Right lobe of liver (tissue), 6 donors: Measurements from ENCODE around the gene KRTAP12-2. TPM values are rescaled to one million over a fixed set of nuclear protein-coding genes. Genes with fewer than 3 reads are reported as not detected.

Source experiments
- ATAC-seq, 4 donors: fragments of 200-7000 bp; cut with Tn5 transposase; one replicate each; pipeline ENCODE4 v1.9.1; 2020; ENCODE audit warnings: mild to moderate bottlenecking in 4 of 4, moderate library complexity in 4 of 4
- DNase-seq, 3 donors: peaks; one replicate each; pipeline ENCODE4 v3.0.0-alpha.2; 2020
- H3K27ac ChIP-seq, 3 donors: fragments of 200-600 bp; one replicate each; pipeline ENCODE4 v1.8.0; 2022
- H3K27me3 ChIP-seq, 2 donors: fragments of 200-600 bp; one replicate each; pipeline ENCODE4 v1.8.0; 2022
- H3K36me3 ChIP-seq, 4 donors: fragments of 200-600 bp; sonication (generic) in 1 of 4; one replicate each; pipeline versions ENCODE4 v1.5.1 to v1.8.0; 2017 to 2022; ENCODE audit warnings: control low read depth in 1 of 4
- H3K4me1 ChIP-seq, 4 donors: fragments of 200-600 bp; sonication (generic) in 1 of 4; one replicate each; pipeline versions ENCODE4 v1.5.1 to v1.8.0; 2017 to 2022; ENCODE audit warnings: control low read depth in 1 of 4
- H3K4me3 ChIP-seq, 3 donors: fragments of 200-600 bp; one replicate each; pipeline ENCODE4 v1.8.0; 2022
- H3K9me3 ChIP-seq, 4 donors: fragments of 200-600 bp; sonication (generic) in 1 of 4; one replicate each; pipeline versions ENCODE4 v1.5.1 to v1.8.0; 2017 to 2022; ENCODE audit warnings: control low read depth in 1 of 4
- POLR2A ChIP-seq: fragments of 450-650 bp; IDR thresholded peaks from one replicate; pipeline ENCODE4 v1.6.1; 2017; ENCODE audit warnings: antibody characterized with exemption, mild to moderate bottlenecking
- WGBS: methylation state at CpG from one replicate; pipeline ENCODE4 v1.1.6; 2018; ENCODE audit warnings: low coverage, low lambda C conversion rate; ENCODE audit not compliant: insufficient coverage; ENCODE audit errors: missing lambda C conversion rate; 5-methylcytosine and 5-hydroxymethylcytosine counted together
- intact Hi-C, 2 donors: fragments of 100-400 bp; cut with DNase I; formaldehyde crosslinking; loops; one replicate each; pipeline versions ENCODE4 v1.11.2 to v1.14.1; 2022
- total RNA-seq, 6 experiments: library from RNA; depleted of rRNA in 2 of 6; stranded (reverse); fragments of >200 nt in 2 of 6; fragmentation: NEBNext Ultra II Directional in 3 of 6; extraction: Animal tissue kit (Norgen Biotek cat#: 25700) in 3 of 6; gene quantifications; one replicate each; pipeline versions ENCODE4 v1.1.0 to v1.2.4, GENCODE V29; 2016 to 2023
- TF ChIP-seq, protein P1 (sequence below), 4 donors: fragments of 200-600 bp in 3 of 4; fragments of 450-650 bp in 1 of 4; IDR thresholded peaks; one replicate each; pipeline versions ENCODE4 v1.5.1 to v1.8.0; 2016 to 2022; ENCODE audit warnings: antibody characterized with exemption in 4 of 4, mild to moderate bottlenecking in 2 of 4
- donor health status: DM: no; HTN: yes; CAD: no.
- donor health status: DM: no; HTN: no; CAD: no.
- donor health status: DM: no; HTN: no; CAD: no.
- donor health status: DM: no; HTN: yes; CAD: no.
- donor health status: DM: no; HTN: yes; CAD: no.

KRTAP12-2 gene
- total RNA-seq, 6 experiments from 2014 or later, result not detected

DNA sequence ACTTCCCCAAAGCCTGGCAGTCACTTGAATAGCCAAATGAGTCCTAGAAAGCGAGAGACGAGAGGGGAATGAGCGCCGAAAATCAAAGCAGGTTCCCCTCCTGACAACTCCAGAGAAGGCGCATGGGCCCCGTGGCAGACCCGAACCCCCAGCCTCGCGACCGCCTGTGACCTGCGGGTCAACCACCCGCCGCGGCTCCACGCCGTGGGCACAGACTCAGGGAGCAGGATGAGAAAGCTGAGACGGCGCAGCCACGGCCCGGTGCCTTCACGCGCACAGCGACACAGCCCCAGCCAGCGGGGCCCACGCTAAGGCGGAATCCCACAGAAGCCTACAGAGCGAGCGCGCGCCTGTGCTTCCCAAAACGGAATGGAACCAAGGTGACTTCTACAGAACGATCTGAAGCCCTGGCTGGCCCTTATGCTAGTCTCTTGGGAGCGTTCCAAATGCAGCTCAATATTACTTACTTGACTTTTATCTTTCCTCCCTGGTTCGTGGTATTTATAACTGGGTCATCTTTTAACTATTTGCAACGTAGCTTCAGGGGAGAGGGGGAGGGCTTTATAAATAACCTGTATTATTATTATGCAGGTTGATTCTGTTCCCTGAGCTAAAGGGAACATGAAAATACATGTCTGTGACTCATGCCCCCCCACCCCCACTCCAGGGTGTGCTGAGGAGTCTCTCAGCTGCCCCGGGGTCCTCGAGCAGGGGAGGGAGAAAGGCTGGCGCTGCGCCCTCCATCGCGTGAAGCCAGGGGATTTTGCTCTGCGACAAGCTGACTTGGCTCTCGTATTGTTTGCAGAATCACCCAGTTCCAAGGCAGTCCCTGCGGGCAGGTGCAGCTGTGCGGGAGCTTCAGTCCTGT, 42.9 kb upstream of the KRTAP12-2 start:
- H3K27me3 ChIP-seq, result peaks cover 24 to 34% of the 10 kb centered on the region in 2 donors

DNA sequence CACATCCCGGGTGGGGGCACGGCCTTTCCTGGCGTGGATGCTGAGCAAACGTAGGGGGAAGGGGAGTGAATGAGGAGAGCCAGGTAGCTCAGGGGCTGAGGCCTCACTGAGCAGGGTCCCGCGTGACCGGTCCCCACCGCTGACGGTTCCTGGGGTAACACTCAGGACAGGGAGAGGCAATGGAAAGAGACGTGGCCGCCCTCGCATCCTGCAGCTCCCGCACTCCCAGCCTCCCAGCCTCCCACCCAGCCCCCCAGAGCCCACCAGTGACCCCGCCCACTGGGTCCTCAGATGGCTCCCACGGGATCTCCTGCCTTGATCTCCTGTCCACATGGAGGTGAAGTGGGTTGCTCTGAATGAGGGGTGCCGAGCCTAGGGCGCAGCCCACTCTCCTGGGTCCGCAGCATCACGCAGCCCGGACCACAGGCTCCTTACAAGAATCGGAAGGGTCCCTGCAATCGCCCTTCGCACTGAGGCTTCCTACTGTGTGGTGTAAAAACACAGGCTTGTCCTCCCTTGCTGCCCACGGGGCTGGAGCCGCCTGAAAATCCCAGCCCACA, 42.2 kb upstream of the KRTAP12-2 start:
- peaks cover 0 to 3% (median 0%) of the 10 kb centered on the region in 4 donors for H3K4me1 ChIP-seq
- H3K36me3 ChIP-seq, result no peaks in the 10 kb centered on the region
- ATAC-seq (no peak), DNase-seq (peak in 2 of 3 donors; percentile 39)
- intact Hi-C loops, result no loop called here
- peaks cover 24 to 34% of the 10 kb centered on the region in 2 donors for H3K27me3 ChIP-seq
- TF ChIP-seq, protein P1, sequence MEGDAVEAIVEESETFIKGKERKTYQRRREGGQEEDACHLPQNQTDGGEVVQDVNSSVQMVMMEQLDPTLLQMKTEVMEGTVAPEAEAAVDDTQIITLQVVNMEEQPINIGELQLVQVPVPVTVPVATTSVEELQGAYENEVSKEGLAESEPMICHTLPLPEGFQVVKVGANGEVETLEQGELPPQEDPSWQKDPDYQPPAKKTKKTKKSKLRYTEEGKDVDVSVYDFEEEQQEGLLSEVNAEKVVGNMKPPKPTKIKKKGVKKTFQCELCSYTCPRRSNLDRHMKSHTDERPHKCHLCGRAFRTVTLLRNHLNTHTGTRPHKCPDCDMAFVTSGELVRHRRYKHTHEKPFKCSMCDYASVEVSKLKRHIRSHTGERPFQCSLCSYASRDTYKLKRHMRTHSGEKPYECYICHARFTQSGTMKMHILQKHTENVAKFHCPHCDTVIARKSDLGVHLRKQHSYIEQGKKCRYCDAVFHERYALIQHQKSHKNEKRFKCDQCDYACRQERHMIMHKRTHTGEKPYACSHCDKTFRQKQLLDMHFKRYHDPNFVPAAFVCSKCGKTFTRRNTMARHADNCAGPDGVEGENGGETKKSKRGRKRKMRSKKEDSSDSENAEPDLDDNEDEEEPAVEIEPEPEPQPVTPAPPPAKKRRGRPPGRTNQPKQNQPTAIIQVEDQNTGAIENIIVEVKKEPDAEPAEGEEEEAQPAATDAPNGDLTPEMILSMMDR (IDR thresholded peaks at IDR 0.05), result no peak
- TF ChIP-seq POLR2A, result no peak
- H3K4me3 ChIP-seq, result no peak overlapping the region
- no peak overlapping the region for H3K27ac ChIP-seq
- H3K9me3 ChIP-seq, result no peaks in the 10 kb centered on the region
- WGBS, result 0% methylated on average over 8 of the region's 25 CpGs

More for the DNA sequence above, 42.9 kb upstream of the KRTAP12-2 start:
- no peak for TF ChIP-seq POLR2A
- TF ChIP-seq, protein P1 (IDR thresholded peaks at IDR 0.05), result no peak
- no peak overlapping the region for H3K27ac ChIP-seq
- 2% methylated on average over 19 of the region's 45 CpGs for WGBS
- no peak overlapping the region for H3K4me3 ChIP-seq
- peak in 2 of 4 donors; percentile 9 to 29 for ATAC-seq
- DNase-seq, result peak in 1 of 3 donors; percentile 35
- H3K4me1 ChIP-seq, result peaks cover 0 to 3% (median 0%) of the 10 kb centered on the region in 4 donors
- intact Hi-C loops, result no loop called here
- no peaks in the 10 kb centered on the region for H3K36me3 ChIP-seq
- no peaks in the 10 kb centered on the region for H3K9me3 ChIP-seq

DNA sequence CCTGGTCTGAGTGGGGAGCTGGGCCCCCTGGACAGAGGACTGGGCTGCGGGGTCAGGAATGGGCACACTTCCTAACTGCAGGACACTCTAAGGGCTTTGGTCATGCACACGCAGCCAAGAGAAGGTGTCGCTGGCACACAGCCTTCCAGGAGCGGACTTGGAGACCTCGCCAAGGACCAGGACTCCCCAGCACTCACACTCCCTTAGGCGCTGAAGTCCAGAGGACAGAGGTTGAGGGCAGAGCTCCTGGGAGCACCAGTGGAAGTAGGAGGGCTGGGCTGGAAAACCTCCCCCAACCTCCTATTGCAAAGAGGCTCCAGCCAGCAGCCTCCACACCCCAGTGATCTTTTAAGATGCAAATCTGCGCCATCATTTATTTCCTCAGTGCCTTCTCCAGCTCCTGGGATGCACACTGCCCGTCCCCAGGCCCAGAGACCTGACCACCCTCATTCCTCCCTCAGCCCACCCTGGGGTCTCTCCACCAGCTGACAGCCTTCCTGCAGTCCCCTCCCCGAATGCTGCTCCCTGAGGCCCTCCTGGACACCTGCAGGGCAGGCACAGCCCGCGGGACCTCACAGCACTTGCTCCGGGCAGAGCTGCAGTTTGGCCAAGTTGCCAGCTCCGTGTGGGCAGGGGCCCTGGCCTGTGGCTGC, 41.6 kb upstream of the KRTAP12-2 start:
- intact Hi-C loops, result no loop called here
- Histone ChIP-seq H3K36me3 (no peaks in the 10 kb centered on the region), H3K4me3 (no peak overlapping the region), H3K4me1 (peaks cover 0 to 3% (median 0%) of the 10 kb centered on the region in 4 donors), H3K27me3 (peaks cover 24 to 29% of the 10 kb centered on the region in 2 donors), H3K27ac (no peak overlapping the region), H3K9me3 (no peaks in the 10 kb centered on the region)
- ATAC-seq (no peak), DNase-seq (peak in 1 of 3 donors; percentile 44)
- WGBS, result 0% methylated on average over 2 of the region's 13 CpGs
- TF ChIP-seq POLR2A, result no peak
- TF ChIP-seq, protein P1 (IDR thresholded peaks at IDR 0.05), result no peak

DNA sequence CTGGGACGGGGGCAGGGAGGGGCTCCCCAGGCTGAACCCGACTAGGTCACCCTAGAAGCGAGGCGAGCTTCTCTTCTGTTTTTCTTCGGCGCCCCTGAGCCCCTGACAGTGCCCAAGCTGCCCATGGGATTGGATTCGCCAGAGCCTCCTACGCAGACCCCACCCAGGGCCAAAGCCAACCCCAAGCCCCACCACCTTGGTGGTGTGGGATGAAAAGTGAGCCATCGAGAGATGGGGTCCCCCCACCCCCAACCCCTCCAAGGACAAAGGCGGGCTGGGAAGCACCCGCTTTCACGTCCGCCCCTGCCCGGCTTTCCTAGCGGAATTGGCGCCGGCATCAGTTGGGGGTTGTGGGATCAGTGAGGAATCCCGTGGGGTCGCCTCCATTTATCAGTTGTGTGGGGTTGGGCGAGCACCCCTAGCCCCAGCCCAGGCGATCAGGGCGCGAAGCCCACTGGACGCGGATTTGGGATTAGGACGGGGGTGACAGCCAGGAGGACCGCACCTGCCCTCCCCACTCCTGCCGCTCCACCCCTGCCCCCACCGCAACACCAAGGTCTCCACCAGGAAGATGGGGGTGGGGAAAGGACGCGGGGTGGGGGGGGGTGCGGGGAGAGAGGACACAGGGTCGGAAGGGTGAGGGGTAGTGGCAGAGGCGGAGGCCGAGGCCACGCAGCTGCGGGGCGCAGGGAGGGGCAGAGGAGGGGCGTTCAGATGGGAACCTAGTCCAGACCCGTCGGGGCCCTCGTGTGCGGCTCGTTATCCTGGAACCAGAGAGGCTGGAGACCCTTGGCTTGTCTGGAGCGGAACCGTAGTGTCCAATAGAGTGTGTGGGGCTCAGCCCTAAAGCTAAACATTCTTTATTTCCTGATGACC, 40.2 kb upstream of the KRTAP12-2 start:
- intact Hi-C loops, result no loop called here
- Histone ChIP-seq H3K9me3 (no peaks in the 10 kb centered on the region), H3K36me3 (no peaks in the 10 kb centered on the region), H3K4me3 (no peak overlapping the region), H3K27ac (no peak overlapping the region), H3K4me1 (peaks cover 0 to 3% (median 0%) of the 10 kb centered on the region in 4 donors), H3K27me3 (peaks cover 17 to 24% of the 10 kb centered on the region in 2 donors)
- ATAC-seq (no peak), DNase-seq (peak in 1 of 3 donors; percentile 35)
- no peak for TF ChIP-seq POLR2A
- TF ChIP-seq, protein P1 (IDR thresholded peaks at IDR 0.05), result no peak
- 1% methylated on average over 8 of the region's 46 CpGs for WGBS
